Thyroid gland (tissue), 4 donors: ENCODE measurements around the gene PKN1. TPM values are rescaled to one million over a fixed set of nuclear protein-coding genes. Genes with fewer than 3 reads are reported as not detected.
"Not testable (repeated sequence)": the region's sequence is repeated elsewhere in the genome, so short reads cannot be mapped to it uniquely, and the experiment has no call there.

Experiments used
- DNase-seq, 2 donors: peaks; one replicate each; pipeline ENCODE4 v3.0.0-alpha.2; 2019
- H3K27ac ChIP-seq, 3 donors: fragments of 200-600 bp; sonication (generic); 1 replicate in 2 of 3; 2 replicates in 1 of 3; pipeline ENCODE4 v1.5.1; 2016 to 2019; ENCODE audit warnings: mild to moderate bottlenecking in 1 of 3, moderate library complexity in 1 of 3
- H3K27me3 ChIP-seq: fragments of 200-600 bp; sonication (generic); one replicate; pipeline ENCODE4 v1.5.1; 2019
- H3K36me3 ChIP-seq, 2 donors: fragments of 200-600 bp; sonication (generic); one replicate each; pipeline ENCODE4 v1.5.1; 2016 to 2019
- H3K4me1 ChIP-seq, 2 donors: fragments of 200-600 bp; sonication (generic); one replicate each; pipeline ENCODE4 v1.5.1; 2017 to 2019
- H3K4me3 ChIP-seq, 3 donors: fragments of 200-600 bp; sonication (generic); replicated peaks in 1 of 3; 1 replicate in 2 of 3; 2 replicates in 1 of 3; pipeline ENCODE4 v1.5.1; 2016; ENCODE audit warnings: mild to moderate bottlenecking in 1 of 3
- H3K9me3 ChIP-seq: fragments of 200-600 bp; sonication (generic); one replicate; pipeline ENCODE4 v1.5.1; 2017
- CTCF ChIP-seq, 6 experiments: fragments of 200-600 bp in 3 of 6; fragments of 450-650 bp in 3 of 6; sonication (generic) in 3 of 6; IDR thresholded peaks; one replicate each; pipeline ENCODE4 v1.5.1; 2016 to 2019; ENCODE audit warnings: antibody characterized with exemption in 6 of 6, mild to moderate bottlenecking in 2 of 6, inconsistent platforms in 1 of 6, moderate library complexity in 1 of 6
- POLR2A ChIP-seq, 2 donors: fragments of 450-650 bp; IDR thresholded peaks; one replicate each; pipeline ENCODE4 v1.6.1; 2017; ENCODE audit warnings: antibody characterized with exemption in 2 of 2, mild to moderate bottlenecking in 2 of 2, moderate library complexity in 1 of 2
- WGBS, 2 donors: methylation state at CpG; one replicate each; pipeline ENCODE4 v1.1.5; 2017; 5-methylcytosine and 5-hydroxymethylcytosine counted together
- intact Hi-C: fragments of 100-400 bp; cut with DNase I; formaldehyde crosslinking; loops from one replicate; pipeline ENCODE4 v1.15.1; 2023
- total RNA-seq, 4 donors: library from RNA; depleted of rRNA; stranded (reverse); fragments of >200 nt; gene quantifications; one replicate each; pipeline ENCODE4 v1.2.3, GENCODE V29; 2016

Gene PKN1
- total RNA-seq, 4 donors from 2014 or later, result 66.5 to 79.8 (median 74.2) TPM

GRCh38 chr19:14391156-14391821 lies 41.8 kb upstream of the PKN1 start:
- intact Hi-C loops, result no loop called here
- Histone ChIP-seq H3K4me1 (no peaks in the 10 kb centered on the region), H3K4me3 (no peak overlapping the region), H3K27ac (no peak overlapping the region), H3K27me3 (no peaks in the 10 kb centered on the region), H3K36me3 (peaks cover 0 to 9% of the 10 kb centered on the region in 2 donors), H3K9me3 (no peaks in the 10 kb centered on the region)
- TF ChIP-seq POLR2A (IDR thresholded peaks at IDR 0.05), result no peak
- TF ChIP-seq CTCF (IDR thresholded peaks at IDR 0.05), result no peak
- WGBS, 2 donors, result 92 to 94% methylated on average over 10 of the region's 10 CpGs
- no peak for DNase-seq

GRCh38 chr19:14393329-14393728 lies 39.8 kb upstream of the PKN1 start:
- no peak for TF ChIP-seq CTCF (IDR thresholded peaks at IDR 0.05)
- no peak for TF ChIP-seq POLR2A (IDR thresholded peaks at IDR 0.05)
- H3K9me3 ChIP-seq, result no peaks in the 10 kb centered on the region
- no peaks in the 10 kb centered on the region for H3K4me1 ChIP-seq
- peaks cover 0 to 9% of the 10 kb centered on the region in 2 donors for H3K36me3 ChIP-seq
- H3K27ac ChIP-seq, result no peak overlapping the region
- no peak for DNase-seq
- intact Hi-C loops, result no loop called here
- no peaks in the 10 kb centered on the region for H3K27me3 ChIP-seq
- 73 to 75% methylated on average over 5 of the region's 5 CpGs for WGBS, 2 donors
- H3K4me3 ChIP-seq, result no peak overlapping the region

- no peak for TF ChIP-seq CTCF (IDR thresholded peaks at IDR 0.05)
- TF ChIP-seq POLR2A (IDR thresholded peaks at IDR 0.05), result no peak
- Histone ChIP-seq H3K9me3 (no peaks in the 10 kb centered on the region), H3K4me3 (no peak overlapping the region), H3K27ac (no peak overlapping the region), H3K4me1 (no peaks in the 10 kb centered on the region), H3K27me3 (no peaks in the 10 kb centered on the region), H3K36me3 (peaks cover 0 to 9% of the 10 kb centered on the region in 2 donors)
- intact Hi-C loops, result no loop called here
- DNase-seq, result no peak
- 96% methylated on average over 9 of the region's 9 CpGs for WGBS, 2 donors
Measured at GRCh38 chr19:14394167-14394566, 38.9 kb upstream of the PKN1 start.

- H3K27ac ChIP-seq, result no peak overlapping the region
- H3K36me3 ChIP-seq, result peaks cover 0 to 9% of the 10 kb centered on the region in 2 donors
- H3K4me1 ChIP-seq, result no peaks in the 10 kb centered on the region
- DNase-seq, result no peak
- no peaks in the 10 kb centered on the region for H3K9me3 ChIP-seq
- TF ChIP-seq CTCF (IDR thresholded peaks at IDR 0.05) (no peak), POLR2A (IDR thresholded peaks at IDR 0.05) (no peak)
- intact Hi-C loops, result no loop called here
- H3K4me3 ChIP-seq, result no peak overlapping the region
- 85 to 90% methylated on average over 9 of the region's 9 CpGs for WGBS, 2 donors
- H3K27me3 ChIP-seq, result no peaks in the 10 kb centered on the region
Measured at GRCh38 chr19:14395262-14395661, 37.8 kb upstream of the PKN1 start.

GRCh38 chr19:14395710-14396336 lies 37.3 kb upstream of the PKN1 start:
- no peak for DNase-seq
- H3K4me3 ChIP-seq, result no peak overlapping the region
- intact Hi-C loops, result no loop called here
- 81 to 90% methylated on average over 6 to 15 of the region's 16 CpGs for WGBS, 2 donors
- no peaks in the 10 kb centered on the region for H3K4me1 ChIP-seq
- no peak overlapping the region for H3K27ac ChIP-seq
- no peaks in the 10 kb centered on the region for H3K9me3 ChIP-seq
- H3K27me3 ChIP-seq, result no peaks in the 10 kb centered on the region
- H3K36me3 ChIP-seq, result peaks cover 0 to 8% of the 10 kb centered on the region in 2 donors
- TF ChIP-seq CTCF (IDR thresholded peaks at IDR 0.05) (no peak), POLR2A (IDR thresholded peaks at IDR 0.05) (no peak)

- H3K36me3 ChIP-seq, H3K4me3 ChIP-seq, H3K9me3 ChIP-seq, intact Hi-C loops, H3K4me1 ChIP-seq, H3K27ac ChIP-seq, DNase-seq, H3K27me3 ChIP-seq: not testable (repeated sequence)
- 96 to 100% methylated on average over 1 to 3 of the region's 3 CpGs for WGBS, 2 donors
Measured at GRCh38 chr19:14396730-14397129, 36.4 kb upstream of the PKN1 start.

- H3K36me3 ChIP-seq, intact Hi-C loops: not testable (repeated sequence)
- 91% methylated on average over 13 of the region's 16 CpGs for whole genome bisulfite sequencing, 2 donors
Measured at GRCh38 chr19:14397168-14397567, 35.9 kb upstream of the PKN1 start.

More at GRCh38 chr19:14397168-14397567, 35.9 kb upstream of the PKN1 start:
- not testable (repeated sequence) for H3K27ac ChIP-seq, H3K4me3 ChIP-seq, H3K27me3 ChIP-seq, H3K9me3 ChIP-seq, DNase-seq, H3K4me1 ChIP-seq
